Measurements from ENCODE around the gene SLC35C1. TPM values are rescaled to one million over a fixed set of nuclear protein-coding genes. Genes with fewer than 3 reads are reported as not detected.
A peak's percentile ranks its signal among the peaks of the same experiment; 100 is the strongest.
"Not testable (repeated sequence)": the region's sequence is repeated elsewhere in the genome, so short reads cannot be mapped to it uniquely, and the experiment has no call there.

SLC35C1 gene
- total RNA-seq, 1 experiment from 2014 or later: 15.6 TPM

GRCh38 chr11:45806937-45807791, 2.2 kb downstream of the SLC35C1 start:
- H3K4me1 ChIP-seq (replicated peaks; ENCODE audit: insufficient read depth): peaks cover 28% of the 10 kb centered on the region
- H3K4me2 ChIP-seq: peak overlapping the region; percentile 93
- no peak overlapping the region for H2AFZ ChIP-seq
- TF ChIP-seq CTCF (conservative IDR thresholded peaks at IDR 0.05) (no peak), EZH2 (IDR thresholded peaks at IDR 0.05; ENCODE audit: low read depth) (no peak)
- no peak overlapping the region for H3K4me3 ChIP-seq
- ChIA-PET CTCF (interaction anchor here (0.6 kb wide), 1 partner anchor 1589 kb away, joined by 4 read pairs; no protein-coding TSS in a partner anchor), POLR2A (ENCODE audit: unreplicated experiment) (no interaction called here)
- 0 out of 2 replicates have a peak, but pooled peaks cover 3% of the 10 kb centered on the region for H3K36me3 ChIP-seq (ENCODE audit: low read depth)
- no TSS peak for BruUV-seq (replicated peaks)
- H3K9me3 ChIP-seq (ENCODE audit: insufficient read depth, low read depth): no peaks in the 10 kb centered on the region
- peaks cover 28% of the 10 kb centered on the region for H3K79me2 ChIP-seq (ENCODE audit: low read depth)
- H4K20me1 ChIP-seq (ENCODE audit: insufficient read depth): no peaks in the 10 kb centered on the region; the same call in none of the 2 replicates
- H3F3A ChIP-seq (ENCODE audit: insufficient read depth, low read depth): no peaks in the 10 kb centered on the region
- H3K27ac ChIP-seq: no peak overlapping the region
- H3K9me2 ChIP-seq (ENCODE audit: insufficient read depth): no peaks in the 10 kb centered on the region
- DNase-seq: no peak
- no peaks in the 10 kb centered on the region for H3K27me3 ChIP-seq (ENCODE audit: insufficient read depth, low read depth)
- intact Hi-C loops (cut with micrococcal nuclease; ENCODE audit: unreplicated experiment): no loop called here

GRCh38 chr11:45807792-45808238, 2.9 kb downstream of the SLC35C1 start:
- Histone ChIP-seq H3K79me2 (ENCODE audit: low read depth) (peaks cover 28% of the 10 kb centered on the region), H3K4me2 (peak overlapping the region; percentile 93), H3K9me3 (ENCODE audit: insufficient read depth, low read depth) (no peaks in the 10 kb centered on the region), H3K27me3 (ENCODE audit: insufficient read depth, low read depth) (no peaks in the 10 kb centered on the region), H3K9me2 (ENCODE audit: insufficient read depth) (no peaks in the 10 kb centered on the region), H3F3A (ENCODE audit: insufficient read depth, low read depth) (no peaks in the 10 kb centered on the region), H3K27ac (no peak overlapping the region), H4K20me1 (ENCODE audit: insufficient read depth) (no peaks in the 10 kb centered on the region; the same call in none of the 2 replicates), H3K4me3 (no peak overlapping the region), H2AFZ (no peak overlapping the region), H3K4me1 (replicated peaks; ENCODE audit: insufficient read depth) (peaks cover 28% of the 10 kb centered on the region), H3K36me3 (ENCODE audit: low read depth) (0 out of 2 replicates have a peak, but pooled peaks cover 3% of the 10 kb centered on the region)
- intact Hi-C loops (cut with micrococcal nuclease; ENCODE audit: unreplicated experiment): no loop called here
- no peak for DNase-seq
- ChIA-PET POLR2A (ENCODE audit: unreplicated experiment) (no interaction called here), CTCF (no interaction called here)
- no TSS peak for BruUV-seq (replicated peaks)
- TF ChIP-seq EZH2 (IDR thresholded peaks at IDR 0.05; ENCODE audit: low read depth) (no peak), CTCF (conservative IDR thresholded peaks at IDR 0.05) (no peak)

- BruUV-seq (replicated peaks); H3K27me3 ChIP-seq (ENCODE audit: insufficient read depth, low read depth); DNase-seq; H3K9me2 ChIP-seq (ENCODE audit: insufficient read depth); H3F3A ChIP-seq (ENCODE audit: insufficient read depth, low read depth); intact Hi-C loops (cut with micrococcal nuclease; ENCODE audit: unreplicated experiment); H3K27ac ChIP-seq; H3K4me2 ChIP-seq; H4K20me1 ChIP-seq (ENCODE audit: insufficient read depth); H3K4me3 ChIP-seq; H3K9me3 ChIP-seq (ENCODE audit: insufficient read depth, low read depth); POLR2A ChIA-PET (ENCODE audit: unreplicated experiment); CTCF ChIA-PET; H3K36me3 ChIP-seq (ENCODE audit: low read depth); H2AFZ ChIP-seq: not testable (repeated sequence)
- Histone ChIP-seq H3K79me2 (ENCODE audit: low read depth) (peaks cover 28% of the 10 kb centered on the region), H3K4me1 (replicated peaks; ENCODE audit: insufficient read depth) (peaks cover 28% of the 10 kb centered on the region)
Measured at GRCh38 chr11:45808427-45808826, 3.5 kb downstream of the SLC35C1 start.
